ENCODE data around the gene ARHGEF38. TPM values are rescaled to one million over a fixed set of nuclear protein-coding genes. Genes with fewer than 3 reads are reported as not detected.
"Not testable (repeated sequence)": the region's sequence is repeated elsewhere in the genome, so short reads cannot be mapped to it uniquely, and the experiment has no call there.

ARHGEF38 gene
- total RNA-seq, 4 donors from 2014 or later: 0.59 to 3.5 (median 0.98) TPM

DNA sequence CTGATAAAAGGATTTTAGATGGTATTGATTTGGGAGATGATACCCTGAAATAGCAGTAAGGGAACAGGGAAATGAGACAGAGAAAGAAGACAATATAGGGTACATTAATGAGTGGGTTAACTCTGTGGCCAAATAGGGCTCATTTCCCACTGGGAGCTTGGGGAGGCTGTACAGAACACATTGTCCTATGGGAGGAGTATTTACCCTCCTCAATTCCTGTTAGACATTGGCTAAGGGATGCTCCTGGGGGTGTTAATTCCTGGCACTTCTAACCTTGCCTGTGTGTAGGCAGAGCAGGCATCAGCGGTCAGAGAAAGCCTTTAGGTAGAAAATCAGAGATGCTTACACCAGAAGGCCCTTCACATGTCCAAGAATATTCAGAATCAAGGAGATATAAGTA is 49.0 kb downstream of the ARHGEF38 start:
- Histone ChIP-seq H3K27ac (no peak overlapping the region), H3K36me3 (no peaks in the 10 kb centered on the region), H3K4me1 (no peaks in the 10 kb centered on the region), H3K4me3 (no peak overlapping the region), H3K9me3 (no peaks in the 10 kb centered on the region), H3K27me3 (no peaks in the 10 kb centered on the region)
- WGBS: 86% methylated on average over 1 of the region's 1 CpG
- TF ChIP-seq CTCF (IDR thresholded peaks at IDR 0.05) (no peak), POLR2AphosphoS5 (IDR thresholded peaks at IDR 0.05) (no peak), POLR2A (IDR thresholded peaks at IDR 0.05) (no peak), EP300 (IDR thresholded peaks at IDR 0.05) (no peak)
- DNase-seq (ENCODE audit: low spot score in 2 of 2): no peak

DNA sequence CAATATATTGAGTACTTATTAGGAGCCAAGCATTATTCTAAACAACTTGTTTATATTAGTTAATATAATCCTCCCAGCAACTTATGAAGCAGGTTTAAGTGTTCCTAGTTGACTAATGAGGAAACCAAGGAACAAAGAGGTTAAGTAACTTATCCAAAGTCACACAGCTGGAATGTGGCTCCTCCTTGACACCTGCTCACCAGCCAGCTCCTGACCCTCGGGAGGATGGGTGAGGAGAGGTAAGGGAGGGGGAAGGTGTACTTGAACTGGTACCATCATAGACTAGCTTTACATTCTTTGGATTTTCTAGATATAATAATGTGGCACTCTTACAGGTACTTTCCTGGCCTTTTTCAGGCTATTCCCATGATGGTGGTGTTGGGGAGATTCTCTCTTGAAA is 50.7 kb downstream of the ARHGEF38 start:
- DNase-seq (ENCODE audit: low spot score in 2 of 2): no peak
- Histone ChIP-seq H3K36me3 (no peaks in the 10 kb centered on the region), H3K4me3 (no peak overlapping the region), H3K4me1 (no peaks in the 10 kb centered on the region), H3K9me3 (no peaks in the 10 kb centered on the region), H3K27me3 (no peaks in the 10 kb centered on the region), H3K27ac (no peak overlapping the region)
- TF ChIP-seq EP300 (IDR thresholded peaks at IDR 0.05): no peak
- no peak for TF ChIP-seq CTCF (IDR thresholded peaks at IDR 0.05)
- no peak for TF ChIP-seq POLR2AphosphoS5 (IDR thresholded peaks at IDR 0.05)
- no peak for TF ChIP-seq POLR2A (IDR thresholded peaks at IDR 0.05)
- 48% methylated on average over 1 of the region's 1 CpG for WGBS

- no peaks in the 10 kb centered on the region for H3K4me1 ChIP-seq
- no peaks in the 10 kb centered on the region for H3K27me3 ChIP-seq
- 13% methylated on average over 1 of the region's 1 CpG for WGBS
- no peak for TF ChIP-seq POLR2A (IDR thresholded peaks at IDR 0.05)
- TF ChIP-seq EP300 (IDR thresholded peaks at IDR 0.05): no peak
- no peaks in the 10 kb centered on the region for H3K36me3 ChIP-seq
- H3K4me3 ChIP-seq: no peak overlapping the region
- no peaks in the 10 kb centered on the region for H3K9me3 ChIP-seq
- no peak overlapping the region for H3K27ac ChIP-seq
- DNase-seq (ENCODE audit: low spot score in 2 of 2): no peak
Measured at GRCh38 chr4:105605493-105605892, 53.1 kb downstream of the ARHGEF38 start.

- no peaks in the 10 kb centered on the region for H3K36me3 ChIP-seq
- TF ChIP-seq POLR2AphosphoS5 (IDR thresholded peaks at IDR 0.05): no peak
- TF ChIP-seq CTCF (IDR thresholded peaks at IDR 0.05): no peak
- H3K27me3 ChIP-seq: no peaks in the 10 kb centered on the region
- WGBS: 60% methylated on average over 2 of the region's 2 CpGs
- H3K4me1 ChIP-seq: no peaks in the 10 kb centered on the region
- no peak for DNase-seq (ENCODE audit: low spot score in 2 of 2)
- no peak overlapping the region for H3K4me3 ChIP-seq
- H3K27ac ChIP-seq: no peak overlapping the region
- no peaks in the 10 kb centered on the region for H3K9me3 ChIP-seq
Measured at GRCh38 chr4:105607876-105608275, 55.5 kb downstream of the ARHGEF38 start.

GRCh38 chr4:105609819-105610218 is 57.4 kb downstream of the ARHGEF38 start:
- H3K4me3 ChIP-seq; H3K36me3 ChIP-seq; DNase-seq (ENCODE audit: low spot score in 2 of 2); H3K4me1 ChIP-seq; H3K9me3 ChIP-seq; H3K27ac ChIP-seq; H3K27me3 ChIP-seq: not testable (repeated sequence)
- WGBS: 93% methylated on average over 5 of the region's 5 CpGs

DNA sequence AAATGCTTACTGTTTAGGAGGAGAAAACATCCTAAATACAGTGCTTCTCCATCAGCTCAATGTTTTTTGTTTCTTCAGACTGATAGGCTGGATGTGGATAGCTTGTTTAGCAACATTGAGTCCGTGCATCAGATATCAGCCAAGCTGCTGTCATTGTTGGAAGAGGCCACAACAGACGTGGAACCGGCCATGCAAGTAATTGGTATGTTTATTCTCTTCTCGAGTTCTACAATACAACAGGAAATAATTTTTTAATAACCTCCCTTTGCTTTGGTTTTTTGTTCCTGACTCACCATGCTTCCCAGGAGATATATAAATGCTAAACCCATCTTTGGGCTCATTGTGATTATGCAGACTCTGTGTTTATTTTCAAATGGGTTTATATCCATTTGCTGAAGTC is 60.9 kb downstream of the ARHGEF38 start:
- Histone ChIP-seq H3K4me1 (no peaks in the 10 kb centered on the region), H3K9me3 (no peaks in the 10 kb centered on the region), H3K27ac (no peak overlapping the region), H3K27me3 (no peaks in the 10 kb centered on the region), H3K4me3 (no peak overlapping the region), H3K36me3 (no peaks in the 10 kb centered on the region)
- no peak for DNase-seq (ENCODE audit: low spot score in 2 of 2)
- 20% methylated on average over 4 of the region's 4 CpGs for WGBS
- TF ChIP-seq POLR2A (IDR thresholded peaks at IDR 0.05): no peak
- no peak for TF ChIP-seq POLR2AphosphoS5 (IDR thresholded peaks at IDR 0.05)
- TF ChIP-seq EP300 (IDR thresholded peaks at IDR 0.05): no peak
- no peak for TF ChIP-seq CTCF (IDR thresholded peaks at IDR 0.05)
